Hepatocyte (in vitro differentiated cells): ENCODE results near the gene TTPAL. TPM values are rescaled to one million over a fixed set of nuclear protein-coding genes. Genes with fewer than 3 reads are reported as not detected.

ENCODE experiments used
- DNase-seq: peaks from one replicate; pipeline ENCODE4 v3.0.0-alpha.2; 2016; ENCODE audit warnings: low spot score
- H2AFZ ChIP-seq: fragments of 200-600 bp; sonication (generic); 2 replicates; pipeline ENCODE4 v1.6.0; 2016; ENCODE audit warnings: antibody characterized with exemption, mild to moderate bottlenecking
- H3K27ac ChIP-seq: fragments of 200-600 bp; sonication (generic); 2 replicates; pipeline ENCODE4 v1.5.1; 2016; ENCODE audit warnings: mild to moderate bottlenecking
- H3K27me3 ChIP-seq: fragments of 200-600 bp; sonication (generic); 2 replicates; pipeline ENCODE4 v1.6.1; 2016
- H3K36me3 ChIP-seq: fragments of 200-600 bp; sonication (generic); replicated peaks from 2 replicates; pipeline ENCODE4 v1.5.1; 2016; ENCODE audit warnings: low read depth; ENCODE audit not compliant: insufficient read depth
- H3K4me1 ChIP-seq: fragments of 200-600 bp; sonication (generic); 2 replicates; pipeline ENCODE4 v1.5.1; 2016; ENCODE audit warnings: mild to moderate bottlenecking, moderate library complexity; ENCODE audit not compliant: insufficient read depth
- H3K4me2 ChIP-seq: fragments of 200-600 bp; sonication (generic); 2 replicates; pipeline ENCODE4 v1.6.0; 2016
- H3K4me3 ChIP-seq: fragments of 200-600 bp; sonication (generic); 2 replicates; pipeline ENCODE4 v1.5.1; 2016; ENCODE audit warnings: mild to moderate bottlenecking
- H3K79me2 ChIP-seq: fragments of 200-600 bp; sonication (generic); 2 replicates; pipeline ENCODE4 v1.6.0; 2017; ENCODE audit warnings: mild to moderate bottlenecking
- H3K9me2 ChIP-seq: fragments of 200-600 bp; sonication (generic); replicated peaks from 2 replicates; pipeline ENCODE4 v1.6.0; 2017; ENCODE audit warnings: mild to moderate bottlenecking; ENCODE audit not compliant: insufficient read depth
- H3K9me3 ChIP-seq: fragments of 200-600 bp; sonication (generic); 2 replicates; pipeline ENCODE4 v1.5.1; 2016; ENCODE audit warnings: low read depth, mild to moderate bottlenecking
- H4K20me1 ChIP-seq: fragments of 200-600 bp; sonication (generic); 2 replicates; pipeline ENCODE4 v1.6.0; 2016; ENCODE audit warnings: mild to moderate bottlenecking; ENCODE audit not compliant: insufficient read depth, poor library complexity, severe bottlenecking
- CTCF ChIP-seq: fragments of 200-600 bp; sonication (generic); IDR thresholded peaks from 2 replicates; pipeline ENCODE4 v1.5.1; 2016; ENCODE audit warnings: antibody characterized with exemption, mild to moderate bottlenecking; ENCODE audit not compliant: poor library complexity
- EZH2 ChIP-seq: fragments of 200-600 bp; sonication (generic); IDR thresholded peaks from 2 replicates; pipeline ENCODE4 v1.6.1; 2016; ENCODE audit warnings: antibody characterized with exemption, mild to moderate bottlenecking, borderline replicate concordance
- EZH2phosphoT487 ChIP-seq: fragments of 200-600 bp; sonication (generic); IDR thresholded peaks from one replicate; pipeline ENCODE4 v1.6.1; 2018; ENCODE audit warnings: antibody characterized with exemption, mild to moderate bottlenecking, low read depth, moderate library complexity; ENCODE audit not compliant: unreplicated experiment, severe bottlenecking
- whole genome bisulfite sequencing: methylation state at CpG from one replicate; pipeline ENCODE4 v1.1.6; 2016; ENCODE audit warnings: low lambda C conversion rate; ENCODE audit errors: missing lambda C conversion rate; 5-methylcytosine and 5-hydroxymethylcytosine counted together
- polyA plus RNA-seq: library from polyadenylated mRNA; unstranded; fragments of >200 nt; fragmentation: Nextera tagmentation; extraction: Ambion mirVana; gene quantifications from 2 replicates; pipeline ENCODE4 v1.2.1, GENCODE V29; 2016
- total RNA-seq: library from RNA; depleted of rRNA; stranded (reverse); fragments of >200 nt; gene quantifications from 2 replicates; pipeline ENCODE4 v1.2.3, GENCODE V29; 2014

TTPAL gene
- total and polyA plus RNA-seq, 2 experiments from 2014 or later, result 10.3 to 12.9 TPM

- Histone ChIP-seq H3K27me3 (no peaks in the 10 kb centered on the region), H3K9me3 (no peaks in the 10 kb centered on the region), H3K36me3 (no peaks in the 10 kb centered on the region), H4K20me1 (no peaks in the 10 kb centered on the region), H2AFZ (peak overlapping the region; percentile 96), H3K27ac (peak overlapping the region; percentile 62), H3K4me2 (peak overlapping the region; percentile 85), H3K9me2 (no peaks in the 10 kb centered on the region), H3K4me3 (peak overlapping the region; percentile 74), H3K79me2 (peaks cover 36% of the 10 kb centered on the region), H3K4me1 (no peaks in the 10 kb centered on the region)
- TF ChIP-seq CTCF (no peak), EZH2 (no peak), EZH2phosphoT487 (no peak)
- 29% methylated on average over 11 of the region's 11 CpGs for WGBS
- no peak for DNase-seq
Observed at GRCh38 chr20:44532259-44532980, 56.7 kb downstream of the TTPAL start.

GRCh38 chr20:44532981-44533331 is 57.3 kb downstream of the TTPAL start:
- no peak overlapping the region for H2AFZ ChIP-seq

GRCh38 chr20:44533928-44534327 is 58.3 kb downstream of the TTPAL start:
- H3K4me3 ChIP-seq, result no peak overlapping the region
- H3K36me3 ChIP-seq, result no peaks in the 10 kb centered on the region
- TF ChIP-seq EZH2phosphoT487 (no peak), CTCF (no peak), EZH2 (no peak)
- H2AFZ ChIP-seq, result no peak overlapping the region
- no peaks in the 10 kb centered on the region for H3K9me3 ChIP-seq
- no peaks in the 10 kb centered on the region for H3K27me3 ChIP-seq
- no peaks in the 10 kb centered on the region for H3K4me1 ChIP-seq
- no peaks in the 10 kb centered on the region for H4K20me1 ChIP-seq
- no peaks in the 10 kb centered on the region for H3K9me2 ChIP-seq
- H3K27ac ChIP-seq, result no peak overlapping the region
- peaks cover 36% of the 10 kb centered on the region for H3K79me2 ChIP-seq
- H3K4me2 ChIP-seq, result no peak overlapping the region
- no peak for DNase-seq
- WGBS, result 90% methylated on average over 4 of the region's 4 CpGs

More at GRCh38 chr20:44532981-44533331, 57.3 kb downstream of the TTPAL start:
- Histone ChIP-seq H3K79me2 (peaks cover 36% of the 10 kb centered on the region), H3K9me3 (no peaks in the 10 kb centered on the region), H3K27me3 (no peaks in the 10 kb centered on the region), H3K36me3 (no peaks in the 10 kb centered on the region), H4K20me1 (no peaks in the 10 kb centered on the region), H3K9me2 (no peaks in the 10 kb centered on the region), H3K4me2 (peak overlapping the region; percentile 85), H3K27ac (peak overlapping the region; percentile 62), H3K4me3 (no peak overlapping the region), H3K4me1 (no peaks in the 10 kb centered on the region)
- TF ChIP-seq EZH2 (no peak), EZH2phosphoT487 (no peak), CTCF (no peak)
- DNase-seq, result no peak
- whole genome bisulfite sequencing, result 69% methylated on average over 2 of the region's 2 CpGs
